HG02798 (cell line): ENCODE data around the gene VPS35.
A peak's percentile ranks its signal among the peaks of the same experiment; 100 is the strongest.
"Not testable (repeated sequence)": the region's sequence is repeated elsewhere in the genome, so short reads cannot be mapped to it uniquely, and the experiment has no call there.

Experiments
- ATAC-seq: cut with Tn5 transposase; IDR thresholded peaks from one replicate; pipeline ENCODE4 v1.9.1; 2021; ENCODE audit warnings: mild to moderate bottlenecking; ENCODE audit not compliant: unreplicated experiment, poor library complexity

The VPS35 gene

DNA sequence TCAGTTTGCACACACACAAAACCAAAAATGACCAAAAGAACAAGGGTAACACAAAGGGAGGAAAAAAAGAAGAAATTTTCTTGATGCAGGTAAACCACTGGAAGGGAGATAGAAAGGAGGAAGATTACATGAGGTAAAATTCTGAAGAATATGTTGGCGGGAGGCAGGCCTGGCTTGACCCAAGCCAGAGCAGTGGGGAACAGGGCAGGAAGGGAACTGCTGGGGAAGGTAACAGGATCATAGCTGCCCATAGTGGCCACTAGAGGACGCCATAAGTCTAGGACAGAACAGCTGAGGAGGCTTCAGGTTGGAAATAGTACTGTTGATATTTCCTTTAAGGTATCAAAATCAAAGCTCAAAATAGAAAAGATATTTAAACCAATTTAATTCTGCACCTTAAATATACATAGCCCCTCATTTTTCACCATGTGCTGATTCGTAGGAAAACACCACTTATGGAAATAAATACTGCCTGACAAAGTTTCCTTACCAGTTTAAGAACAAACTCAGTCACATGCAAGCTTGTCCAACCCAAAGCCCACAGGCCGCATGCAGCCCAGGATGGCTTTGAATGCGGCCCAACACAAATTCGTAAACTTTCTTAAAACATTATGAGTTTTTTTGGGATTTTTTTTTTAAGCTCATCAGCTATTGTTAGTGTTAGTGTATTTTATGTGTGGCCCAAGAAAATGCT lies 15.5 kb downstream of the VPS35 start:
- ATAC-seq, result peak; percentile 85

DNA sequence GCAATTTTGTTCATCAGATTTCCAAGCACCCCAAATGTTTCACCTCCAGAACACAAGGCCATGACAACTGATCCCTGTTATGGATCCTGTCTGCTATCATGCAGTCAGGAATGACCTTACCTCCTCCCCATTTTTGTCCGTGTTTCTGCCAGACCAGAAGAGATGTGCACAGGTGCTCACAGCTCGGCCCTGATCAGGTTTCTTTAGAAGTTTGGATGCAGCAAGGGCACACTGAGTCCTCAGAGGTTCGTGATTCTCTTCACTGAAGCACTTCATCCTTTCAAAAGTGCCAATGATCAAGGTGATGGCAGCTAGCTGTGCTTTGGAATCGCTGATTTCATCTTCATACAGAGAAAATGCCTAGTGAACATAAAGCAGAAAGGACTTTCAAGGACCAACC lies 26.9 kb downstream of the VPS35 start:
- no peak for ATAC-seq

DNA sequence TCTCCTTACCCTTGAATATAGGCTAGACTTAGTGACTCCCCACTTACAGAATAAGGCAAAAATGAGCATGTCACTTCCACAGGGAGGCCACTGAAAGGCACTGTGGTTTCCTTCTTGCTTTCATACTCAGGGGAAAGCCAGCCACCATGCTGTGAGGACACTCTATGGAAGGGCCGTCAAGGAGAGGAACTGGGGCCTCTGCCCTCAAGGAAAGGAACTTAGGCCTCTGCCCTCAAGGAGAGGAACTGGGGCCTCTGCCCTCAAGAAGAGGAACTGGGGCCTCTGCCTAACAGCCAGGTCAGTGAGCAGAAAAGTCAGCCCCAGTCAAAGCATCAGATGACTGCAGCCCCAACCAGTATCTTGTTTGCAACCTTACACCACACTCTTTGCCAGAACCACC lies 30.1 kb downstream of the VPS35 start:
- ATAC-seq, result peak; percentile 95

DNA sequence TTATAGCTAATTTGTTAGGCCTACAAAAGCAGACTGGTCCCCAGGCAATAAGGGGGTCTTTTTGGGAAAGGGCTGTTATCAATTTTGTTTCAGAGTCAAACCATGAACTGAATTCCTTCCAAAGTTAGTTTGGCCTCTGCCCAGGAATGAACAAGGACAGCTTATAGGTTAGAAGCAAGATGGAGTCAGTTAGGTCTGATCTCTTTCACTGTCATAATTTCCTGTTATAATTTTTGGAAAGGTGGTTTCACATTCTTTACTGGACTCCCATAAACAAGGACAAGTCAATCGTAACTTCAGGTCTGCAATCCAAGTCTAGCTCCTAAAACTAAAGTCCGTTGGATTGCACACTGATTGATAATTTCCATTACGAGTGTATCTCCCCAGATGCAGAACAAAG lies 37.7 kb downstream of the VPS35 start:
- ATAC-seq, result no peak

DNA sequence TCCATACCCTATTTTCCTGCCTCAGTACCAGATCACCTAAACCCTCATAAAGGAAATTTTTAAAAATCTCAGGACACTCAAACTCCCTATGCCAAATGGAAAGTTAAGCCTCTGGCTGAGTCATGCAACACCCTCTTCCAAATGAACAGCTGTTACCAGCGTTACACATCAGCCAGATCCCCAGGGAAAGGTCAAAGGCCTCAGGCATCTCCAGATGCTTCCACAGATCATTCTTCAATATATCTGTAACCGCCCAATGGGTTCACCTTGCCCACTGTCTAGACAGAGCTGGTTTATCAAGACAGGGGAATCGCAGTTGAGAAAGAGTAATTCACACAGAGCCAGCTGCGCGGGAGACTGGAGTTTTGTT lies 38.7 kb downstream of the VPS35 start:
- no peak for ATAC-seq

DNA sequence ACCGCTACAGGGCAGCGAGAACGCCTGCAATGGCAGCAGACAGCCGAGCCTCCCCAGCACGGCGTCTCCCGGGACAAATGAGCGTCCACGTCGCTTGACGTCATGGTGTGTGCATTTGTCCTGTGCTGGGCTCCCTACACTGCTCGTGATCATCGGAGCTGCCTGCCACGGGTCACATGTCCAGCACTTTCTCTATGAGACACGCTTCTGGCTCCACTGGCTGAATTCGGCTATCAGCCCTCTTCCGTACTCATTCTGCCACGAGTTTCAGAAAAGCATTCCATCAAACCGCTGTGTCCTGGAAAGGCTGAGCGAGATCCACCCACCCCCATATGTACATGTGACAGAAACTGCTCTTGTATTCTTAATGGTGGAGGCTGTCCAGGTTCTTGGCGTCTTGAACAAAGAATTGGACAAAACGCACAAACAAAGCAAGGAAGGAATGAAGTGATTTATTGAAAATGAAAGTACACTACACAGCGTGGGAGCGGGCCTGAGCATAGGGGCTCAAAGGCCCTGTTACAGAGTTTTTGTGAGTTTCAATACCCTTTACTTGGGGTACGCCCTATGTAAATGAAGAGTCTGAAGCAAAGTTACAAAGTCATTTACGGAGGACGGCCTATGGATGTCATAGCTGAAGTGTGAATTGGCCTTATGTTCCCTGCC lies 39.3 kb downstream of the VPS35 start:
- no peak for ATAC-seq

DNA sequence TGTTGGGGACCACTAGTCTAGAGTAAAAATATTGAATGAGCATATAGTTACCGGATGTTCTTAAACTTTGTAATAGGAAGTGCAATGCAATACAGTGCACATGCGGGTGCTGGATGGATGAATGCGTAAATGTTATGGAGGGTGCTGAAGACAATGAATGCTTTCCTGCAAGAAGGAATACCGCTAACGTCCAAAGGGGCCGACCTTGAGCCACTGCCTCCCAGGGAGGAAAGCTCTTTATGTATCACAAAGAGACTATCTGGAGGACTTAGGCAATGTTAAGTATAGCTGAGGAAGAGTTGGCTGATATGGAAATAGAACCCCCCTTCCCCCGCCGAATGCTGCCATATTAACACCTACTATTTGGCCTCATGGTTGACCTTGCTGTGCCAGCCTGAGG lies 40.3 kb downstream of the VPS35 start:
- ATAC-seq, result no peak

DNA sequence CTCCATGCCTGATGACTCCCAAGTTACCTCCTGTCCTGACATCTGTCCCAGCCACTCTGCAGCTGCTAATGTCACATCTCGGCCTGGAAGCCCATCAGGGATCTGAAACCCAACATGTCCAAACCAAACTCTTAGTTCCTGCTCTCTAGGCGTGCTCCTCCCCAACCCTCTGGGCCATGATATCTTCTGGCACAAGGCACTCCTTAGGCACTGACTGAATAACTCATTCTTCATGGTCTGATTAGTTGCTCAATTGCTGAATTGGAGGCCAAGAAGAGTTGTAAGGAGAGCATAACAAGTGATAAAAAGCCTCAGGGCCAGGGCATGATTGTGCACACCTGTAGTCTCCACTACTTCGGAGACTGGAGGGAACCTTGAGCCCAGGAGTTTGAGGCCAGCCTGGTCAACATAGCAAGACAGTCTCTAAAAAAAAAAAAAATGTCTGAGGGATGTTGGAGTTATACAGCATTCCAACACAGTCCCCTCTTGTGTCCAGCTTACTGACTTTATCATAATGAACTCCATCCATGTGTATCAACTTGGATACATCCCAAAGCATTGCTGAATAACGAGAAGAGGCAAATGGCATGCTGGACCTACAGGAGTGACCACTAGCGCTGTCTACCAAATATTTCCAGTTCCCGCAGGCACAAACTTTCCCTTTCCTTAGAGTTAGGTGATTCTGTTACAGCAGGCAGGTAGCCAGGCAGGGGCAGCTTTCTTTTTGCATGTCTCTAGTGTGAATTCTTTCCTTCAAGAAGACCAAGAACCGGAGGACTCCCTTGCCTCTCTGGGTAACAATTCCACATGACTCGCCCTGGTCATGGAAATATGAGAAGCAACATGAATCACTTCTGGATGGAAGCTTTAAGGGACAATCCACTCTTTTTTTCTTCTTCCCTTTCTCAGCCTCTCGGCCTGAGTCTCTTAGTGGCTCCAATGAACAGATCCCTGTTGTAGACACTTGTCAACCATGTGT lies 49.7 kb downstream of the VPS35 start:
- ATAC-seq, result no peak

DNA sequence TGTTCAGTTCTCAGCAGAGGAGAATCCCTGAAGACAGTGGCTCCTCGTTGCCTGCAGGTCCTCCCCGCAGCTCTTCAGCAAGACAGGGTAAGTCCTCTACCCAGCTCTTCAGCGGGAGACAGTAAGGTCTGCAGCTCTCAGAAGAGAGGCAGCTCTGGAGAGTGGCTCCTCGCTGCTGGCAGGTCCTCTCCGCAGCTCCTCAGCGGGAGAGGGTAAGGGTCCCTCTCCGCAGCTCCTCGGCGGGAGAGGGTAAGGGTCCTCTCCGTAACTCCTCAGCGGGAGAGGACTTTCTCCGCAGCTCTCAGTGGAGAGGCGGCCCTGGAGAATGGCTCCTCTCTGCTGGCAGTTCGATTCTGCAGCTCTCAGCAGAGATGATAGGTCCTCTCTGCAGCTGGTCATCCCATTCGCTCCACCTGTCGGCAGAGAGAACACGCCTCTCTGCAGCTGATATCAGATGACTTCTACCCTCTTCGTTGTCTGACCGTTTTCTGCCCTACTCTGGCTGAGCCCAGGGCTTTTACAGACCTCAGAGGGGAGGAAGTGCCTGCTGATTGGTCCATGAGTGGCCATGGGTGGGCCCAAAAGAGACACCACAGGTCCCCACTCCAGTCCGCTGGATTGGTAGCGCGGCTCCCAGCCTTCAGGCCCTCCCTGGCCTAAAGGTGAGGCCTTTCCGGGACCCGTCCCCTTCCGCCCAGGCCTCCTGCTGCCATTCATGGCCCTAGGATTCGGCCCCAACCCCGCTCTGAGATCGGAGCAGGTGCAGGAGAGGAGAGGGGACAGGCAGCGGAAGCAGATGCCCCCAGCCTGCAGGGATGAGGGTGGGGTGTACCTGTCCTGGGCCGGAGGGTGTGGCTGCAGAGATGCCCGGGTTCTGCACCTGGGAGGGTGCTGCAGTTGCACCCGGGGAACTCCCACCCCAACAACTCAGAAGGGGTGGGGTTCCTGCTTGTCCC lies 55.9 kb downstream of the VPS35 start:
- ATAC-seq, result no peak

DNA sequence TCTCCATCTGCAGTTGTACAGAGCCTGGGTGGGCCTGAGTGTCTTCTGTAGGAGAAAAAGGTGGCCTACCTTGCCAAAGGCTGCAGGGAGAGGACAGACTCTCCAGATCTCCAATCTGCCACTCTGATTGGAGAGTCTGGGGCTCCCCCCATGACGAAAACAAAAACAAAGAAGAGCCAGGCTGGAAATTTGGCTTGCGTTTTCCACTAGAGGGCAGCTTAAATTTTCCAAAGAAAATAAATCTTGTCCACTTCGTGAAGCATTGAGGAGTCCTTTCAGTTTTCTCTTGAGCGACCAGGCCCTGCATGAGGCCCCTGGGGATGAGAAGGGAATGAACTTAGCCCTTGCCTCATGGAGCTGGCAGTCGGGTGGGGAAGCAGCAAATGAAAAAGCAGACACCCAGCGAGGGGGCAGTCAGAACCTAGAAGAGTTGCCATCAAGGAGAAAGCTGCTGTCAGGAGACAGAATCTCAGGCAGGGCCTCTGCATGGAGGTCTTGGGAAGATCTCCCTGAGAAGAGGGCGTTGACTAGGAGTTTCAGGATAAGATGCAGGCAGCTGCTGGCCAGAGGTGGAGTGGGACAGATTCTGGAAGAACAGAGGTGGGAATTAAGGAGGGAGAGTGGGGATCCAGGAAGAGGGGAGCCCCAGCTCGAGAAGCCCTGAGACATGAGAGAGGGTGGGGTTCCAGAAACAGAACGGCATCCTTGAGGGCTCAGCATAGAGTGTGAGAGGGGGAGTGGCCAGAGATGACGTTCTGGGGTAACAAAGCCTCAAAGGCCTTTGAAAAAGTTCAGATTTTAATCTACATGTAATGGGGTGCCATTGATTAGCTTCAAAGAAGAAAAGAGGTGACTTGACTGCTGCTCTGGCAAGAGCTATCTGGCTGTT lies 59.4 kb downstream of the VPS35 start:
- no peak for ATAC-seq

DNA sequence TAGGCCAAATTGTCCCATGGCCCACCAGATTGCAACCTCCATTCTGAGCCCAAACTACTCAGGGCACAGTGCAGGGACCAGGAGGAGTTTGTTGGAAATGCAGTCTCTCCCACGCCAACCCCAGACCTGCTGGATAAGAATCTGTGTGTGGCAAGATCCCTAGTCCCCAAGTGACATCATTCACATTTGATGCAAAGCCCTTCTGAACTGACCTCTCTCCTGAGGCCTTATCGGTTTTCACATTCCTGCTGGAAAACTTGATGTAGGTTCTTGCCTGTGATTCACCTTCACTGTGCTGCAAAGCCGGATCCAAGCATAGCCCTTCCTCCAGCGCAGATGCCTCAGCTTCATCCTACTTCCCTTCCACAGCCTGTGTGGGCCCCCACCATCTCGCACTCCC lies 61.2 kb downstream of the VPS35 start:
- no peak for ATAC-seq

DNA sequence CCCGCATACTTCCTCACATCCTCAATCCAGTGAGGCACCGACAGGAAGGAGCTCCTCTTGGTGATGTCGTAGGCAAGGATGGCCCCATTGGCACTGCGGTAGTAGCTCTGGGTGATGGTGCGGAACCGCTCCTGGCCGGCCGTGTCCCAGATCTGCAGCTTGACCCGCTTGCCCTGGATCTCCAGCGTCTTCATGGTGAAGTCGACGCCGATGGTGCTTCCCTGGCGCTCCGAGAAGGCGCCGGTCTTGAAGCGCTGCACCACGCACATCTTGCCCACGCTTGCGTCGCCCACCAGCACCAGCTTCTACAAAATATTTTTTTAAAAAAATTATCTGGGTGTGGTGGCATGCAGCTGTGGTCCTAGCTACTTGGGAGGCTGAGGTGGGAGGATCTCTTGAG lies 62.3 kb downstream of the VPS35 start:
- not testable (repeated sequence) for ATAC-seq

DNA sequence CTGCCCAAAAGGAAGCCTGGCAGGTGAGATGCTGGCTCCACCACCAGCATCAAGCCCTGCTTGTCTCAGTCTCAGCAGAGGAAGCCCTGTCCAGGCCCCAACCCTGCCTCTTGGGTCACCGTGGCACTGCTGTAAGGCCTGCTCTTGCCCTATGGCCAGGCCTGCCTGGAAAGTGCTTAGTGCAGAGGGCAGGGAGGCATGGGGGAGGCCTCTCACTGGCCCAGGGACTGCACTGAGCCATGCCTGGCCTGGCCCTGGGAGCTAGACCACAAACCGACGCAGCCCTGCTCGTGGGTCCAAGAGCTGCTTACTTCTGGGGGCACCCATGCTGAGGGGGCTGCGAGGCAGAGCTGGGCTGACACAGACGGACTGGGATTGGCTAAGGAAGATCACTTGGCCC lies 64.1 kb downstream of the VPS35 start:
- not testable (repeated sequence) for ATAC-seq

DNA sequence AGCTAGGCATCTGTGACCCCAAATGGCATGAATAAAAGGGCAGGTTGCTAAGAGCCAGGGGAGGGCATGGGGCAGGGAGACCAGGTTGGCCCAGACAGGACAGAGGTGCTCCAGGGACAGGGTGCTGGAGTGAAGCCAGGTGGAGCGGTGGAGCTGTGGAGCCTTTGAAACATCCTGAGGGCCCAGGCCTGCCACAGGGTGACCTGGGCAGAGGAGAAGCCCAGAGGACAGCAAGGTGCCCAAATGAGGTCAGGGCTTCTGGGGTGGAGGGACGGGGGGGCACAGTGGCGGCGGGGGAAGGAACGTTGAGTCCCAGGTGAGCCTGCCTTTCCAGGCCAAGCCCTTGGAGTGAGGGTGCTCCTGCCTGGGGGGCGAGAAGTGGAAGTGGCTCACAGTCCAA lies 65.3 kb downstream of the VPS35 start:
- not testable (repeated sequence) for ATAC-seq

DNA sequence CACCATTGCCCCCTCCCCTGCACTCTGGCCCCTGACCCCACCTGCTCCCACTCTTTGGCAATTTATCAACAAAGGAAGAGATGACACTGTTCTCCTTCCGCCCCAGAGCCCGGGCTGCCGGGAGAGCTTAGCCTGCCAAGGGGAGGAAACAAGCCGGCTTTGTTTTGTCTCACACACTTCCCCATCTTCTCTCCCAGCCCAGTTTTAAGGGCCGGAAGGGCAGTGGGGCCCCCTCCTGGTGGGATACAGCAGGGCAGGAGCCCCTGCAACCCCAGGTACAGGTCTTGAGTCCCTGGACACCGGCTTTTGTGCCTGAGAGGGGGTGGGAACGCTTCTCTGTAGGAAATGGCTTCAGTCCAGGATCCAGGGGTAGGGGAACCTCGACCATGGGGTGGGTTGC lies 65.7 kb downstream of the VPS35 start:
- peak; percentile 24 for ATAC-seq

DNA sequence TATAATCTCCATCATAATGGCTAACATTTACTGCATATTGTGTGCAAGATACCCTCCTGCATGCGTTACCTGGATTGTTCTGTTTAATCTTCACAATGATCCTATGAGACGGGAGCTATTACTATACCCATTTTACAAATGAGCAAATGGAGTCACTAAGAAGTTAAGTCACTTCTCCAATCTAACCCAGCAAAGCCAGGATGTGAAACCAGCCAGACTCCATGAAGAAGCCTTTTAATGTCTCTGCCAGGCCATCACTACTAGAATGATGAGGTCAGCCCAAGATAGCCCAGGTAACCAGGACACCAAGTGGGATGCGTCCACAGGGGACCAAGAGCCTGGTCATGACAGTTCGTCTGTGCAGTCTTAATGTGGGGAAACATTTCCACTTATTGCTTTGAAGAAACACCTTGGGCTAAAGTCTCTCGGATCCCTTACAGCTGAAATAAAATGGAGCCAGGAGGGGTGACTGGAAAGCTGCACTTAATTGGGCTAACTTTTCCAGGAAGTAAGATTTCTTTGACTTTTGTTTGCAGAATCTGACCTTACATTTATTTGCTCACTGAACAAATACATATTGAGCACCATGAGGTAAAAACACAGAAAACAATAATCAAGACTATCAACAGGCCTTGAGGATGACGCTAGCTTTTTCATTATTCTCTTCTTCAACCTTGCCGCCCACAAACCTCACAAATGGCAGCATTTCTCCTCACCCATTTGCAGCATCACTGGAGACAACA lies 66.9 kb downstream of the VPS35 start:
- ATAC-seq, result no peak

DNA sequence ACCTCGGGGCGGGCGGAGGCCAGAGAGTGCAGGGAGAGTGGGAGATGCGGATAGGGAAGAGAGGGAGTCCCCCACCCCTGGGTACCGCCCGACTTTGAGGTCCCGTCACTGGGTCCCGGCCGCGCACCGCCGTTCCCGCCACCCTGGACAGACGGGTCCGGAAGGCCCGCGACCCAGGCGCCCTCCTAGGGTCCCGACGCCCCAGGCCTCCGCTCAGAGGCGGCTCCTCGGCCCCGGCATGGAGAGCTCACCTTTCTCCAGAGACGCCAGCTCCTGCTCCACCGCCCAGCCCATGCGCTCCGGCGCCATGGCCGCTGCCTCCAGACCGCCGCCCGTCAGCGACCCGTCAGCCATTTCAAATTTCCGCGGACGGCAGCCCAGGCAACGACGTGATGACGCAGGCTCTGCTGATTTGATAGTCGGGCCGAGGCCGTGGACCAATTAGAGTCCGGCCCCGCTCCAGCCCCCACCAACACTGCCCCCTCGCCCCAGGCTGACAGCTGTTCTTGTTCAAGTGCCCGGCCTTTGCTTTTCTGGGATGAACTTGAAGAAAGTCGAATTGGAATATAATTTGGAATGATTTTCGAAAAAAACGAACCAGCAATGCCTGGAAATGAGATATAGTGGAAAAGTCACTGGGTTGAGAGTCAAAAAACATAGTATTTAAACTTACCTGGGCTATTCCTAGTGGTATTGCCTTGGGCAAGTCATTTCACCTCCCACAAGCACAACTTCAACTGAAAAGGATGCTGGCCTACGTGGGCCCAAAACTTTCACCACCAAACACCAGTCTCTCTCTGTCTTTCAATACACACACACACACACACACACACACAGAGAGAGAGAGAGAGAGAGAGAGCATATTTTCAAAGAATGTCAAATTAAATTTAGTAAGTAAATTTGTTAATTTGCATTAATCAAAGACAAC lies 67.7 kb downstream of the VPS35 start, which contains the start of gene SHCBP1:
Gene SHCBP1 (minus strand): TSS at position 374 of the 928 bp plus-strand sequence. CDS start 20 bp downstream, at position 354.
- peak; percentile 94 for ATAC-seq
